Natural killer cell (primary cell): Measurements from ENCODE around the gene KCNJ5. TPM values are rescaled to one million over a fixed set of nuclear protein-coding genes. Genes with fewer than 3 reads are reported as not detected.

Experiments used
- ATAC-seq, 3 donors: fragments of 150-1000 bp in 2 of 3; fragments of 200-7000 bp in 1 of 3; cut with Tn5 transposase; 1 replicate in 1 of 3; 2 replicates in 2 of 3; pipeline ENCODE4 v1.10.0; 2021; ENCODE audit warnings: mild to moderate bottlenecking in 2 of 3, moderate library complexity in 2 of 3
- DNase-seq, 2 donors: peaks; one replicate each; pipeline versions ENCODE4 v3.0.0 to v3.0.0-alpha.2; 2013 to 2021; ENCODE audit warnings: mixed read lengths in 1 of 2
- H3K27ac ChIP-seq: one replicate; pipeline ENCODE4 v1.5.1; 2013; ENCODE audit warnings: mild to moderate bottlenecking, low read length
- H3K27me3 ChIP-seq: one replicate; pipeline ENCODE4 v1.6.1; 2013; ENCODE audit warnings: low read length; ENCODE audit not compliant: control insufficient read depth, insufficient read depth
- H3K36me3 ChIP-seq: one replicate; pipeline ENCODE4 v1.6.1; 2013; ENCODE audit warnings: low read length; ENCODE audit not compliant: control insufficient read depth, insufficient read depth
- H3K4me1 ChIP-seq: one replicate; pipeline ENCODE4 v1.6.1; 2013; ENCODE audit warnings: low read length; ENCODE audit not compliant: control insufficient read depth, insufficient read depth
- H3K4me3 ChIP-seq: one replicate; pipeline ENCODE4 v1.5.1; 2013; ENCODE audit warnings: low read length
- H3K9me3 ChIP-seq: one replicate; pipeline ENCODE4 v1.6.1; 2013; ENCODE audit warnings: low read length; ENCODE audit not compliant: control insufficient read depth, insufficient read depth
- H3K27ac Mint-ChIP-seq, 2 donors: one replicate each; pipeline ENCODE4 v1.8.0; 2022; ENCODE audit warnings: mild to moderate bottlenecking in 2 of 2, mixed read lengths in 2 of 2, moderate library complexity in 1 of 2
- H3K27me3 Mint-ChIP-seq, 2 donors: one replicate each; pipeline ENCODE4 v1.8.0; 2022; ENCODE audit warnings: low read depth in 2 of 2, mixed read lengths in 2 of 2
- H3K36me3 Mint-ChIP-seq: one replicate; pipeline ENCODE4 v1.8.0; 2022; ENCODE audit warnings: mixed read lengths
- H3K4me1 Mint-ChIP-seq, 2 donors: one replicate each; pipeline ENCODE4 v1.8.0; 2022; ENCODE audit warnings: mixed read lengths in 2 of 2
- H3K4me3 Mint-ChIP-seq: one replicate; pipeline ENCODE4 v1.8.0; 2022; ENCODE audit warnings: mild to moderate bottlenecking, moderate library complexity, mixed read lengths
- H3K9me3 Mint-ChIP-seq, 2 donors: one replicate each; pipeline ENCODE4 v1.8.0; 2022; ENCODE audit warnings: mixed read lengths in 2 of 2
- WGBS: methylation state at CpG from one replicate; pipeline ENCODE4 v1.1.7; 2013; ENCODE audit warnings: missing lambda C conversion rate; ENCODE audit not compliant: insufficient coverage; 5-methylcytosine and 5-hydroxymethylcytosine counted together
- intact Hi-C: fragments of 100-400 bp; cut with micrococcal nuclease; formaldehyde crosslinking; loops from one replicate; pipeline ENCODE4 v1.14.2; 2022
- total RNA-seq, 4 donors: library from RNA; stranded (reverse); fragments of 120-200 nt in 1 of 4; gene quantifications; one replicate each; pipeline versions ENCODE4 v1.2.3 to v1.2.4, GENCODE V29; 2013 to 2022
- TF ChIP-seq, protein P1 (sequence below): fragments of 200-600 bp; IDR thresholded peaks from one replicate; pipeline ENCODE4 v1.8.0; 2022; ENCODE audit warnings: antibody characterized with exemption

Gene KCNJ5
- total RNA-seq, 3 donors from 2014 or later (not counting 1 experiment from before 2014, with no cell fraction given): 0.09 to 0.18 (median 0.15) TPM

DNA sequence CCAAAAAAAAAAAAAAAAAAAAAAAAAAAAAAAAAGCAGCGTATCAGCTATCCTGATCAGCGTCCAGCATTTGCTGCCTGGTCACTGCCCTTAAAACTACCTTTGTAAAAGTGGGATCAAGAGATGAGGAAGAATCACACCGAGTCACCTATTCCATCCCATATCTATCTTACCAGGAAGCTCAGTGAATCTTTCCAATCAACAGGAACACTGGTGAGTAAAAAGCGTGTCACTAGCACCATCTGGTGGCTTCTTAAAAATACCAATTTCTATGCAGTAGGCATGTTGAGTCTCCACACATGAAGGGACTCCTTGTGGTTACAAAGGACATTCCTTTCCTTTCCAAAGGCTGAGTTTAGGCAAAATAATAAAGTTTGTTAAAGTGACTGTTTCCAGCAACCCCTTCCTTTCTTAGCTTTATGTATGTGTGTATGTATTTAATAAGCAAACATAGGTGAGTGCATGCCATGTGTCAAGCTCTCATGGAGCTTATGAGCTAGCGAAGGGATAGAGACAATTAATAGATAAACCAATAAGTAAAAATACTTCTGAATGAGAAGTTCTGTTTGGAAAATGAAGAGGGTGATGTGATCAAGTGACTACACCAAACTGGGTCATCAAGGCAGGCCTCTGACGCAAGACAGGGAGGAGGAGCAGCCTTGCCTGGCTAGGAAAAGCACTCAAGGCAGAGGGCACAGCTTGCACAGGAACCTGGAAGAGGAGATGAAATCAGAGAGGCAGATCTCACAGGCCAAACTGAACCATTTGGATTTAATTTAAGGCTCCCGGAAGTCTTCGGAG lies 65.4 kb downstream of the KCNJ5 start:
- DNase-seq (peak in 1 of 2 donors; percentile 70), ATAC-seq (peak in 2 of 3 donors; percentile 57 to 69)
- TF ChIP-seq, protein P1, sequence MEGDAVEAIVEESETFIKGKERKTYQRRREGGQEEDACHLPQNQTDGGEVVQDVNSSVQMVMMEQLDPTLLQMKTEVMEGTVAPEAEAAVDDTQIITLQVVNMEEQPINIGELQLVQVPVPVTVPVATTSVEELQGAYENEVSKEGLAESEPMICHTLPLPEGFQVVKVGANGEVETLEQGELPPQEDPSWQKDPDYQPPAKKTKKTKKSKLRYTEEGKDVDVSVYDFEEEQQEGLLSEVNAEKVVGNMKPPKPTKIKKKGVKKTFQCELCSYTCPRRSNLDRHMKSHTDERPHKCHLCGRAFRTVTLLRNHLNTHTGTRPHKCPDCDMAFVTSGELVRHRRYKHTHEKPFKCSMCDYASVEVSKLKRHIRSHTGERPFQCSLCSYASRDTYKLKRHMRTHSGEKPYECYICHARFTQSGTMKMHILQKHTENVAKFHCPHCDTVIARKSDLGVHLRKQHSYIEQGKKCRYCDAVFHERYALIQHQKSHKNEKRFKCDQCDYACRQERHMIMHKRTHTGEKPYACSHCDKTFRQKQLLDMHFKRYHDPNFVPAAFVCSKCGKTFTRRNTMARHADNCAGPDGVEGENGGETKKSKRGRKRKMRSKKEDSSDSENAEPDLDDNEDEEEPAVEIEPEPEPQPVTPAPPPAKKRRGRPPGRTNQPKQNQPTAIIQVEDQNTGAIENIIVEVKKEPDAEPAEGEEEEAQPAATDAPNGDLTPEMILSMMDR: peak; percentile 77

DNA sequence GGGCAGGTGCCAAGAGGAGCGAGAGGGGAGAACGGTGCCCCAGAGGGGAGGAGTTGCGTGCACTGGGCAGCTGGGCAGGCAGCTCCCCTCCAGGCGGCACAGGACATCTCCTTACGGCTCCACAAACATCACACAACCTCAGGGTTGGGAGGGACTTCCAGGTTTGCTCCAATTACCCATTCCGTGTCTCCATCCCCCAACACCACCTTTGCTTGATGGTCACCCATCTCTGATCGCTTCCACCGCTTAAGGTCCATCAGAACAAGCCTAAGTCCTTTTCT lies 66.0 kb downstream of the KCNJ5 start:
- H3K9me3 Mint-ChIP-seq: no peaks in the 10 kb centered on the region
- H3K9me3 ChIP-seq: no peaks in the 10 kb centered on the region
- no peaks in the 10 kb centered on the region for H3K36me3 ChIP-seq
- H3K27me3 Mint-ChIP-seq: peaks cover 26 to 45% of the 10 kb centered on the region in 2 donors
- no peaks in the 10 kb centered on the region for H3K27me3 ChIP-seq
- no peak overlapping the region for H3K27ac Mint-ChIP-seq
- H3K4me1 ChIP-seq: no peaks in the 10 kb centered on the region
- H3K4me3 Mint-ChIP-seq: no peak overlapping the region
- no peak overlapping the region for H3K4me3 ChIP-seq
- intact Hi-C loops: loop anchor here (2.0 to 5.0 kb wide), 2 partner anchors 926 to 1115 kb away; no protein-coding TSS in a partner anchor
- H3K27ac ChIP-seq: no peak overlapping the region
- WGBS: 90% methylated on average over 8 of the region's 8 CpGs
- TF ChIP-seq, protein P1: no peak
- H3K36me3 Mint-ChIP-seq: no peaks in the 10 kb centered on the region
- peaks cover 0 to 6% of the 10 kb centered on the region in 2 donors for H3K4me1 Mint-ChIP-seq
- DNase-seq (no peak), ATAC-seq (no peak)

More for the DNA sequence above, 65.4 kb downstream of the KCNJ5 start:
- H3K27me3 Mint-ChIP-seq: peaks cover 26 to 45% of the 10 kb centered on the region in 2 donors
- H3K36me3 ChIP-seq: no peaks in the 10 kb centered on the region
- no peak overlapping the region for H3K4me3 ChIP-seq
- no peak overlapping the region for H3K4me3 Mint-ChIP-seq
- H3K27me3 ChIP-seq: no peaks in the 10 kb centered on the region
- H3K36me3 Mint-ChIP-seq: no peaks in the 10 kb centered on the region
- H3K4me1 ChIP-seq: no peaks in the 10 kb centered on the region
- H3K9me3 ChIP-seq: no peaks in the 10 kb centered on the region
- intact Hi-C loops: loop anchor here (1.0 to 5.0 kb wide), 4 partner anchors 72 to 1114 kb away; no protein-coding TSS in a partner anchor
- no peak overlapping the region for H3K27ac Mint-ChIP-seq
- WGBS: 67% methylated on average over 6 of the region's 8 CpGs
- H3K9me3 Mint-ChIP-seq: no peaks in the 10 kb centered on the region
- H3K4me1 Mint-ChIP-seq: peaks cover 0 to 6% of the 10 kb centered on the region in 2 donors
- H3K27ac ChIP-seq: no peak overlapping the region

DNA sequence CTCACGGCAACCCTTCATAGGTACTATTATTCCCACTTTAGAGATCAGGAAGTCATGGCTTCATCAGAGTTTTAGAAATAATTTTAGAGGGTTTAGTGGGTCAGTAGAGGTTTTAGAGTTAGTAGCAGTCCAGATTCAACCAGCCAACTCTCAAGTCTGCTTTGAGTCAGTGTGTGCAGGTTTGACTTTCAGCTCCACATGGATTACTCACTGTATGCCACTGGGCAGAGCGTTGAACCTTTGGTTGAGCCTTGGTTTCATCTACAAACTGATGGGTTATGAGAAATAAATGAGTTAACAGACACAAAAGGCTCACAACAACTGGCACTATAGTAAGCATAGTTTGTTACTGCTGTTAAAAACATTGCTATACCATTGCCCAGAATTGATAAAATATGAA lies 70.5 kb downstream of the KCNJ5 start:
- no peaks in the 10 kb centered on the region for H3K9me3 Mint-ChIP-seq
- peaks cover 25 to 29% of the 10 kb centered on the region in 2 donors for H3K4me1 Mint-ChIP-seq
- H3K27ac Mint-ChIP-seq: no peak overlapping the region
- no peaks in the 10 kb centered on the region for H3K27me3 ChIP-seq
- no peak for ATAC-seq
- H3K4me1 ChIP-seq: peaks cover 10% of the 10 kb centered on the region
- H3K36me3 ChIP-seq: no peaks in the 10 kb centered on the region
- WGBS: 71% methylated on average over 1 of the region's 2 CpGs
- intact Hi-C loops: no loop called here
- no peak overlapping the region for H3K27ac ChIP-seq
- TF ChIP-seq, protein P1: no peak
- no peak overlapping the region for H3K4me3 Mint-ChIP-seq
- H3K36me3 Mint-ChIP-seq: no peaks in the 10 kb centered on the region
- H3K4me3 ChIP-seq: no peak overlapping the region
- H3K27me3 Mint-ChIP-seq: peaks cover 6 to 10% of the 10 kb centered on the region in 2 donors
- no peak for DNase-seq
- H3K9me3 ChIP-seq: no peaks in the 10 kb centered on the region
